Pancreas (tissue), 10 donors: ENCODE data around the gene STARD8. TPM values are rescaled to one million over a fixed set of nuclear protein-coding genes. Genes with fewer than 3 reads are reported as not detected.
A peak's percentile ranks its signal among the peaks of the same experiment; 100 is the strongest.
"Not testable (repeated sequence)": the region's sequence is repeated elsewhere in the genome, so short reads cannot be mapped to it uniquely, and the experiment has no call there.

Source experiments
- ATAC-seq, 4 donors: fragments of 200-7000 bp; cut with Tn5 transposase; one replicate each; pipeline versions ENCODE4 v1.8.0 to v1.9.1; 2020; ENCODE audit warnings: mild to moderate bottlenecking in 4 of 4, moderate library complexity in 4 of 4
- DNase-seq, 6 donors: peaks; one replicate each; pipeline ENCODE4 v3.0.0-alpha.2; 2020
- FAIRE-seq: peaks from 2 replicates; lab custom pipeline; 2012; peaks lifted over from hg19 to GRCh38; lab: Jason Lieb, UNC
- H3K27ac ChIP-seq, 4 donors: fragments of 200-600 bp; sonication (generic); 1 replicate in 3 of 4; 2 replicates in 1 of 4; pipeline versions ENCODE4 v1.5.0 to v1.8.0; 2020
- H3K27me3 ChIP-seq, 4 donors: fragments of 200-600 bp; one replicate each; pipeline ENCODE4 v1.8.0; 2021
- H3K36me3 ChIP-seq, 3 donors: fragments of 200-600 bp; sonication (generic) in 1 of 3; one replicate each; pipeline versions ENCODE4 v1.5.0 to v1.8.0; 2020 to 2021
- H3K4me1 ChIP-seq, 3 donors: fragments of 200-600 bp; one replicate each; pipeline ENCODE4 v1.8.0; 2021
- H3K4me3 ChIP-seq, 4 donors: fragments of 200-600 bp; sonication (generic) in 2 of 4; one replicate each; pipeline versions ENCODE4 v1.5.0 to v1.8.0; 2020 to 2021
- H3K9me3 ChIP-seq, 4 donors: fragments of 200-600 bp; one replicate each; pipeline ENCODE4 v1.8.0; 2021
- CTCF ChIP-seq, 4 donors: fragments of 200-600 bp; sonication (generic) in 3 of 4; IDR thresholded peaks; one replicate each; pipeline versions ENCODE4 v1.5.0 to v1.8.0; 2021; ENCODE audit warnings: antibody characterized with exemption in 4 of 4
- WGBS, 2 donors: extraction: QIAGEN DNeasy Blood & Tissue Kit; methylation state at CpG; one replicate each; pipeline ENCODE4 v1.1.7; 2013; 5-methylcytosine and 5-hydroxymethylcytosine counted together
- intact Hi-C, 3 donors: fragments of 100-400 bp; cut with DNase I; formaldehyde crosslinking; loops; one replicate each; pipeline versions ENCODE4 v1.11.1 to v1.14.2; 2022
- polyA plus RNA-seq, 2 donors: library from polyadenylated mRNA; stranded (reverse); fragments of 200-250 nt; gene quantifications; one replicate each; pipeline ENCODE4 v1.2.3, GENCODE V29; 2013
- total RNA-seq, 6 donors: library from RNA; stranded (reverse); fragmentation: NEBNext Ultra II Directional in 4 of 6; extraction: Animal tissue kit (Norgen Biotek cat#: 25700) in 4 of 6; gene quantifications; one replicate each; pipeline versions ENCODE4 v1.2.1 to v1.2.4, GENCODE V29; 2021 to 2023
- donor health status: healthy with polysubstance abuse.
- donor health status: DM: no; HTN: no; CAD: no; lungs with moderate emphysema.
- donor health status: DM: no; HTN: no; CAD: no.
- donor health status: control.
- donor health status: control.
- donor health status: Bipolar disorder and iron deficiency.
- donor health status: DM: yes; HTN: yes; CAD: no.
- donor health status: DM: no; HTN: no; CAD: no.
- donor health status: DM: no; HTN: no; CAD: no.
- donor health status: DM: yes; HTN: yes; CAD: no.

The STARD8 gene
- total RNA-seq (1 to 10 TPM; 2.3 to 3.7 (median 2.7) TPM), polyA plus RNA-seq (1 to 10 TPM; 2.9 to 3.0 TPM)

- DNase-seq (peak; percentile 13 to 78 (median 36)), ATAC-seq (peak; percentile 76 to 86 (median 82)), FAIRE-seq (no peak)
- peak within 1 kb of the TSS in 2 of 4 donors; percentile 19 to 25 for H3K4me3 ChIP-seq
- TF ChIP-seq CTCF (IDR thresholded peaks at IDR 0.05) = no peak
- H3K27me3 ChIP-seq = peaks cover 0 to 3% (median 0%) of the 10 kb centered on the region in 4 donors
- no peaks in the 10 kb centered on the region for H3K4me1 ChIP-seq
- H3K27ac ChIP-seq = no peak within 1 kb of the TSS
- H3K9me3 ChIP-seq = no peaks in the 10 kb centered on the region
- intact Hi-C loops = no loop called here
- WGBS, 2 donors = 7 to 25% methylated on average over 37 to 40 of the region's 40 CpGs
- H3K36me3 ChIP-seq = no peaks in the 10 kb centered on the region
Observed at GRCh38 chrX:68647156-68647957, at the start of gene STARD8. Gene STARD8, plus strand, starts transcription at chrX:68647666. Its CDS starts 217 bp downstream, at chrX:68647883.

GRCh38 chrX:68598841-68599240 is 48.6 kb upstream of the STARD8 start:
- FAIRE-seq = no peak
- H3K27me3 ChIP-seq = no peaks in the 10 kb centered on the region

GRCh38 chrX:68599256-68600152 is 48.0 kb upstream of the STARD8 start:
- Histone ChIP-seq H3K9me3 (no peaks in the 10 kb centered on the region), H3K27ac (no peak overlapping the region), H3K36me3 (no peaks in the 10 kb centered on the region), H3K4me1 (no peaks in the 10 kb centered on the region), H3K4me3 (no peak overlapping the region), H3K27me3 (no peaks in the 10 kb centered on the region)
- ATAC-seq (no peak), DNase-seq (no peak), FAIRE-seq (no peak)
- intact Hi-C loops = no loop called here
- TF ChIP-seq CTCF (IDR thresholded peaks at IDR 0.05) = peak; percentile 33 to 61 (median 50)
- 61 to 63% methylated on average over 3 of the region's 3 CpGs for WGBS, 2 donors

More at GRCh38 chrX:68598841-68599240, 48.6 kb upstream of the STARD8 start:
- intact Hi-C loops = no loop called here
- WGBS, 2 donors = 17 to 27% methylated on average over 1 of the region's 1 CpG
- H3K4me1 ChIP-seq = no peaks in the 10 kb centered on the region
- ATAC-seq (no peak), DNase-seq (no peak)
- H3K36me3 ChIP-seq = no peaks in the 10 kb centered on the region
- no peaks in the 10 kb centered on the region for H3K9me3 ChIP-seq
- H3K27ac ChIP-seq = no peak overlapping the region
- no peak overlapping the region for H3K4me3 ChIP-seq
- TF ChIP-seq CTCF (IDR thresholded peaks at IDR 0.05) = no peak

- 40 to 60% methylated on average over 1 to 2 of the region's 2 CpGs for WGBS, 2 donors
- intact Hi-C loops, FAIRE-seq, H3K27ac ChIP-seq, H3K9me3 ChIP-seq, H3K4me1 ChIP-seq, ATAC-seq, H3K27me3 ChIP-seq, H3K36me3 ChIP-seq, H3K4me3 ChIP-seq, DNase-seq: not testable (repeated sequence)
Observed at GRCh38 chrX:68604216-68604615, 43.2 kb upstream of the STARD8 start.

GRCh38 chrX:68614733-68615132 is 32.7 kb upstream of the STARD8 start:
- WGBS, 2 donors = 76 to 81% methylated on average over 3 of the region's 3 CpGs
- H3K4me1 ChIP-seq, FAIRE-seq, DNase-seq, H3K27me3 ChIP-seq, H3K36me3 ChIP-seq, intact Hi-C loops, ATAC-seq, H3K9me3 ChIP-seq, H3K27ac ChIP-seq, H3K4me3 ChIP-seq: not testable (repeated sequence)
